ENCODE data around the gene GYPC. TPM values are rescaled to one million over a fixed set of nuclear protein-coding genes. Genes with fewer than 3 reads are reported as not detected.

GYPC gene
- total RNA-seq, 2 experiments from 2014 or later, result 150 to 155 TPM

- DNase-seq, result peak; percentile 31
- CTCF ChIA-PET, result no interaction called here
- intact Hi-C loops (cut with micrococcal nuclease), result no loop called here
- peaks cover 90% of the 10 kb centered on the region for H3K4me1 Mint-ChIP-seq (ENCODE audit: low read depth)
- peak overlapping the region; percentile 57 for H3K4me3 Mint-ChIP-seq
- H3K27ac Mint-ChIP-seq, result peak overlapping the region; percentile 100
- H3K36me3 Mint-ChIP-seq (ENCODE audit: low read depth), result peaks cover 66% of the 10 kb centered on the region
- H3K9me3 Mint-ChIP-seq, result no peaks in the 10 kb centered on the region
- H3K27me3 Mint-ChIP-seq (ENCODE audit: low read depth), result no peaks in the 10 kb centered on the region
These were observed 5.9 kb downstream of the GYPC start for GRCh38 chr2:126661702-126662500.

GRCh38 chr2:126662621-126663020 is 6.7 kb downstream of the GYPC start:
- DNase-seq, result peak; percentile 30
- no peaks in the 10 kb centered on the region for H3K9me3 Mint-ChIP-seq
- H3K27ac Mint-ChIP-seq, result peak overlapping the region; percentile 100
- CTCF ChIA-PET, result interaction anchor here (1.0 kb wide), 1 partner anchor 134 kb away, joined by 3 read pairs; no protein-coding TSS in a partner anchor
- H3K4me1 Mint-ChIP-seq (ENCODE audit: low read depth), result peaks cover 94% of the 10 kb centered on the region
- intact Hi-C loops (cut with micrococcal nuclease), result no loop called here
- H3K27me3 Mint-ChIP-seq (ENCODE audit: low read depth), result no peaks in the 10 kb centered on the region
- H3K4me3 Mint-ChIP-seq, result peak overlapping the region; percentile 57
- peaks cover 63% of the 10 kb centered on the region for H3K36me3 Mint-ChIP-seq (ENCODE audit: low read depth)

- Mint-ChIP-seq H3K9me3 (no peaks in the 10 kb centered on the region), H3K36me3 (ENCODE audit: low read depth) (peaks cover 60% of the 10 kb centered on the region), H3K27ac (peak overlapping the region; percentile 100), H3K27me3 (ENCODE audit: low read depth) (no peaks in the 10 kb centered on the region), H3K4me3 (peak overlapping the region; percentile 57), H3K4me1 (ENCODE audit: low read depth) (peaks cover 93% of the 10 kb centered on the region)
- intact Hi-C loops (cut with micrococcal nuclease), result no loop called here
- CTCF ChIA-PET, result interaction anchor here (0.7 to 1.0 kb wide), 3 partner anchors 98 to 135 kb away, joined by 3 to 4 read pairs (median 4); no protein-coding TSS in a partner anchor
- no peak for DNase-seq
These were observed 7.4 kb downstream of the GYPC start for GRCh38 chr2:126663184-126663963.

GRCh38 chr2:126664234-126664633 is 8.3 kb downstream of the GYPC start:
- Mint-ChIP-seq H3K27ac (peak overlapping the region; percentile 100), H3K4me1 (ENCODE audit: low read depth) (peaks cover 93% of the 10 kb centered on the region), H3K4me3 (peak overlapping the region; percentile 35), H3K27me3 (ENCODE audit: low read depth) (no peaks in the 10 kb centered on the region), H3K36me3 (ENCODE audit: low read depth) (peaks cover 60% of the 10 kb centered on the region), H3K9me3 (no peaks in the 10 kb centered on the region)
- peak; percentile 40 for DNase-seq
- intact Hi-C loops (cut with micrococcal nuclease), result no loop called here
- CTCF ChIA-PET, result interaction anchor here (1.2 kb wide), 1 partner anchor 136 kb away, joined by 3 read pairs; no protein-coding TSS in a partner anchor

GRCh38 chr2:126664639-126665038 is 8.7 kb downstream of the GYPC start:
- Mint-ChIP-seq H3K4me3 (no peak overlapping the region), H3K4me1 (ENCODE audit: low read depth) (peaks cover 89% of the 10 kb centered on the region), H3K36me3 (ENCODE audit: low read depth) (peaks cover 58% of the 10 kb centered on the region), H3K9me3 (no peaks in the 10 kb centered on the region), H3K27me3 (ENCODE audit: low read depth) (no peaks in the 10 kb centered on the region), H3K27ac (peak overlapping the region; percentile 100)
- CTCF ChIA-PET, result interaction anchor here (1.2 kb wide), 1 partner anchor 136 kb away, joined by 3 read pairs; no protein-coding TSS in a partner anchor
- no peak for DNase-seq
- intact Hi-C loops (cut with micrococcal nuclease), result no loop called here

GRCh38 chr2:126665483-126665882 is 9.5 kb downstream of the GYPC start:
- peaks cover 84% of the 10 kb centered on the region for H3K4me1 Mint-ChIP-seq (ENCODE audit: low read depth)
- H3K4me3 Mint-ChIP-seq, result no peak overlapping the region
- CTCF ChIA-PET, result no interaction called here
- peaks cover 54% of the 10 kb centered on the region for H3K36me3 Mint-ChIP-seq (ENCODE audit: low read depth)
- no peaks in the 10 kb centered on the region for H3K9me3 Mint-ChIP-seq
- no peaks in the 10 kb centered on the region for H3K27me3 Mint-ChIP-seq (ENCODE audit: low read depth)
- intact Hi-C loops (cut with micrococcal nuclease), result no loop called here
- peak overlapping the region; percentile 84 for H3K27ac Mint-ChIP-seq
- no peak for DNase-seq

- Mint-ChIP-seq H3K27ac (no peak overlapping the region), H3K9me3 (no peaks in the 10 kb centered on the region), H3K4me3 (no peak overlapping the region), H3K27me3 (ENCODE audit: low read depth) (no peaks in the 10 kb centered on the region), H3K4me1 (ENCODE audit: low read depth) (peaks cover 68% of the 10 kb centered on the region), H3K36me3 (ENCODE audit: low read depth) (peaks cover 40% of the 10 kb centered on the region)
- CTCF ChIA-PET, result no interaction called here
- intact Hi-C loops (cut with micrococcal nuclease), result no loop called here
- no peak for DNase-seq
These were observed 12.3 kb downstream of the GYPC start for GRCh38 chr2:126668254-126668653.

GRCh38 chr2:126669772-126670171 is 13.8 kb downstream of the GYPC start:
- no peak for DNase-seq
- Mint-ChIP-seq H3K4me3 (no peak overlapping the region), H3K27ac (no peak overlapping the region), H3K9me3 (peaks cover 3% of the 10 kb centered on the region), H3K4me1 (ENCODE audit: low read depth) (peaks cover 55% of the 10 kb centered on the region), H3K27me3 (ENCODE audit: low read depth) (no peaks in the 10 kb centered on the region), H3K36me3 (ENCODE audit: low read depth) (peaks cover 45% of the 10 kb centered on the region)
- intact Hi-C loops (cut with micrococcal nuclease), result no loop called here
- CTCF ChIA-PET, result no interaction called here

- Mint-ChIP-seq H3K27me3 (ENCODE audit: low read depth) (no peaks in the 10 kb centered on the region), H3K4me1 (ENCODE audit: low read depth) (peaks cover 49% of the 10 kb centered on the region), H3K36me3 (ENCODE audit: low read depth) (peaks cover 56% of the 10 kb centered on the region), H3K4me3 (no peak overlapping the region), H3K9me3 (peaks cover 8% of the 10 kb centered on the region), H3K27ac (no peak overlapping the region)
- intact Hi-C loops (cut with micrococcal nuclease), result no loop called here
- no peak for DNase-seq
- CTCF ChIA-PET, result no interaction called here
These were observed 15.5 kb downstream of the GYPC start for GRCh38 chr2:126671488-126671887.

- no peak for DNase-seq
- H3K36me3 Mint-ChIP-seq (ENCODE audit: low read depth), result peaks cover 56% of the 10 kb centered on the region
- H3K9me3 Mint-ChIP-seq, result peaks cover 8% of the 10 kb centered on the region
- H3K4me1 Mint-ChIP-seq (ENCODE audit: low read depth), result peaks cover 46% of the 10 kb centered on the region
- intact Hi-C loops (cut with micrococcal nuclease), result no loop called here
- CTCF ChIA-PET, result no interaction called here
- H3K27me3 Mint-ChIP-seq (ENCODE audit: low read depth), result no peaks in the 10 kb centered on the region
- no peak overlapping the region for H3K4me3 Mint-ChIP-seq
- no peak overlapping the region for H3K27ac Mint-ChIP-seq
These were observed 17.1 kb downstream of the GYPC start for GRCh38 chr2:126672980-126673605.

- H3K9me3 Mint-ChIP-seq, result peaks cover 8% of the 10 kb centered on the region
- no peak overlapping the region for H3K4me3 Mint-ChIP-seq
- intact Hi-C loops (cut with micrococcal nuclease), result no loop called here
- CTCF ChIA-PET, result interaction anchor here (1.1 kb wide), 1 partner anchor 18 kb away, joined by 4 read pairs; no protein-coding TSS in a partner anchor
- H3K27me3 Mint-ChIP-seq (ENCODE audit: low read depth), result no peaks in the 10 kb centered on the region
- DNase-seq, result no peak
- H3K27ac Mint-ChIP-seq, result no peak overlapping the region
- H3K36me3 Mint-ChIP-seq (ENCODE audit: low read depth), result peaks cover 60% of the 10 kb centered on the region
- peaks cover 44% of the 10 kb centered on the region for H3K4me1 Mint-ChIP-seq (ENCODE audit: low read depth)
These were observed 18.3 kb downstream of the GYPC start for GRCh38 chr2:126674075-126674744.

- Mint-ChIP-seq H3K4me3 (no peak overlapping the region), H3K9me3 (peaks cover 8% of the 10 kb centered on the region), H3K4me1 (ENCODE audit: low read depth) (peaks cover 42% of the 10 kb centered on the region), H3K27me3 (ENCODE audit: low read depth) (no peaks in the 10 kb centered on the region), H3K27ac (no peak overlapping the region), H3K36me3 (ENCODE audit: low read depth) (peaks cover 68% of the 10 kb centered on the region)
- no peak for DNase-seq
- CTCF ChIA-PET, result no interaction called here
- intact Hi-C loops (cut with micrococcal nuclease), result no loop called here
These were observed 19.7 kb downstream of the GYPC start for GRCh38 chr2:126675637-126676036.

All from activated naive CD4-positive, alpha-beta T cell treated with anti-CD3 and anti-CD28 coated beads for 36 hours (primary cell).